ENCODE results near the gene CBARP. TPM values are rescaled to one million over a fixed set of nuclear protein-coding genes. Genes with fewer than 3 reads are reported as not detected.

The CBARP gene
- total RNA-seq, 1 donor from 2014 or later = 0.96 TPM

GRCh38 chr19:1229056-1229923 is 8.5 kb downstream of the CBARP start:
- Histone ChIP-seq H3K36me3 (peaks cover 40% of the 10 kb centered on the region), H3K4me1 (peaks cover 17% of the 10 kb centered on the region), H3K9me3 (replicated peaks) (no peaks in the 10 kb centered on the region), H3K27ac (replicated peaks) (no peak overlapping the region), H3K4me3 (no peak overlapping the region), H3K27me3 (ENCODE audit: low read depth) (no peaks in the 10 kb centered on the region)
- DNase-seq = no peak
- intact Hi-C loops (cut with micrococcal nuclease) = no loop called here
- no peak for TF ChIP-seq CTCF (IDR thresholded peaks at IDR 0.05; ENCODE audit: borderline replicate concordance)

- H3K9me3 ChIP-seq (replicated peaks) = no peaks in the 10 kb centered on the region
- no peaks in the 10 kb centered on the region for H3K27me3 ChIP-seq (ENCODE audit: low read depth)
- DNase-seq = no peak
- H3K27ac ChIP-seq (replicated peaks) = no peak overlapping the region
- intact Hi-C loops (cut with micrococcal nuclease) = no loop called here
- H3K4me3 ChIP-seq = no peak overlapping the region
- peaks cover 48% of the 10 kb centered on the region for H3K36me3 ChIP-seq
- H3K4me1 ChIP-seq = peaks cover 17% of the 10 kb centered on the region
- TF ChIP-seq CTCF (IDR thresholded peaks at IDR 0.05; ENCODE audit: borderline replicate concordance) = no peak
Measured at GRCh38 chr19:1228161-1228957, 9.4 kb downstream of the CBARP start.

- Histone ChIP-seq H3K27me3 (ENCODE audit: low read depth) (no peaks in the 10 kb centered on the region), H3K4me3 (no peak overlapping the region), H3K9me3 (replicated peaks) (no peaks in the 10 kb centered on the region), H3K36me3 (peaks cover 57% of the 10 kb centered on the region), H3K27ac (replicated peaks) (no peak overlapping the region), H3K4me1 (peaks cover 17% of the 10 kb centered on the region)
- intact Hi-C loops (cut with micrococcal nuclease) = no loop called here
- no peak for TF ChIP-seq CTCF (IDR thresholded peaks at IDR 0.05; ENCODE audit: borderline replicate concordance)
- DNase-seq = no peak
Measured at GRCh38 chr19:1227304-1228054, 10.3 kb downstream of the CBARP start.

- Histone ChIP-seq H3K4me1 (peaks cover 21% of the 10 kb centered on the region), H3K27me3 (ENCODE audit: low read depth) (no peaks in the 10 kb centered on the region), H3K27ac (replicated peaks) (no peak overlapping the region), H3K9me3 (replicated peaks) (no peaks in the 10 kb centered on the region), H3K4me3 (no peak overlapping the region), H3K36me3 (peaks cover 61% of the 10 kb centered on the region)
- intact Hi-C loops (cut with micrococcal nuclease) = no loop called here
- DNase-seq = no peak
- no peak for TF ChIP-seq CTCF (IDR thresholded peaks at IDR 0.05; ENCODE audit: borderline replicate concordance)
Measured at GRCh38 chr19:1226522-1227303, 11.1 kb downstream of the CBARP start.

GRCh38 chr19:1226227-1226518 is 11.6 kb downstream of the CBARP start:
- TF ChIP-seq CTCF (IDR thresholded peaks at IDR 0.05; ENCODE audit: borderline replicate concordance) = no peak
- Histone ChIP-seq H3K27me3 (ENCODE audit: low read depth) (no peaks in the 10 kb centered on the region), H3K9me3 (replicated peaks) (no peaks in the 10 kb centered on the region), H3K36me3 (peaks cover 67% of the 10 kb centered on the region), H3K4me3 (no peak overlapping the region), H3K27ac (replicated peaks) (no peak overlapping the region), H3K4me1 (peaks cover 26% of the 10 kb centered on the region)
- DNase-seq = no peak
- intact Hi-C loops (cut with micrococcal nuclease) = no loop called here
